ENCODE data around the gene RAPGEF4.
A peak's percentile ranks its signal among the peaks of the same experiment; 100 is the strongest.

RAPGEF4 gene

GRCh38 chr2:172708247-172708646, 27.4 kb upstream of the RAPGEF4 start:
- H3K9me3 ChIP-seq (ENCODE audit: control insufficient read depth in 5 of 5, low read length in 5 of 5), result no peaks in the 10 kb centered on the region
- no peak overlapping the region for H3K27ac ChIP-seq (ENCODE audit: low read depth, low read length)
- peaks cover 0 to 29% (median 20%) of the 10 kb centered on the region in 5 donors for H3K4me1 ChIP-seq (ENCODE audit: control insufficient read depth in 5 of 5, insufficient read depth in 5 of 5, low read length in 5 of 5)
- no peaks in the 10 kb centered on the region for H3K36me3 ChIP-seq (ENCODE audit: control insufficient read depth in 5 of 5, insufficient read depth in 5 of 5, low read length in 5 of 5)
- no peak overlapping the region for H3K9ac ChIP-seq (ENCODE audit: low read length in 5 of 5)
- H3K27me3 ChIP-seq (ENCODE audit: control insufficient read depth in 5 of 5, insufficient read depth in 4 of 5, low read length in 5 of 5), result peaks cover 0 to 8% (median 0%) of the 10 kb centered on the region in 5 donors
- no peak overlapping the region for H3K4me3 ChIP-seq (ENCODE audit: low read depth in 1 of 5, low read length in 5 of 5)

GRCh38 chr2:172709566-172710291, 25.9 kb upstream of the RAPGEF4 start:
- Histone ChIP-seq H3K27ac (ENCODE audit: low read depth, low read length) (no peak overlapping the region), H3K4me1 (ENCODE audit: control insufficient read depth in 5 of 5, insufficient read depth in 5 of 5, low read length in 5 of 5) (peaks cover 0 to 35% (median 27%) of the 10 kb centered on the region in 5 donors), H3K27me3 (ENCODE audit: control insufficient read depth in 5 of 5, insufficient read depth in 4 of 5, low read length in 5 of 5) (peaks cover 0 to 10% (median 0%) of the 10 kb centered on the region in 5 donors), H3K4me3 (ENCODE audit: low read depth in 1 of 5, low read length in 5 of 5) (no peak overlapping the region), H3K36me3 (ENCODE audit: control insufficient read depth in 5 of 5, insufficient read depth in 5 of 5, low read length in 5 of 5) (no peaks in the 10 kb centered on the region), H3K9ac (ENCODE audit: low read length in 5 of 5) (no peak overlapping the region), H3K9me3 (ENCODE audit: control insufficient read depth in 5 of 5, low read length in 5 of 5) (no peaks in the 10 kb centered on the region)

GRCh38 chr2:172710584-172711047, 25.0 kb upstream of the RAPGEF4 start:
- Histone ChIP-seq H3K4me3 (ENCODE audit: low read depth in 1 of 5, low read length in 5 of 5) (no peak overlapping the region), H3K9ac (ENCODE audit: low read length in 5 of 5) (no peak overlapping the region), H3K9me3 (ENCODE audit: control insufficient read depth in 5 of 5, low read length in 5 of 5) (no peaks in the 10 kb centered on the region), H3K27me3 (ENCODE audit: control insufficient read depth in 5 of 5, insufficient read depth in 4 of 5, low read length in 5 of 5) (peaks cover 0 to 10% (median 0%) of the 10 kb centered on the region in 5 donors), H3K36me3 (ENCODE audit: control insufficient read depth in 5 of 5, insufficient read depth in 5 of 5, low read length in 5 of 5) (no peaks in the 10 kb centered on the region), H3K27ac (ENCODE audit: low read depth, low read length) (no peak overlapping the region), H3K4me1 (ENCODE audit: control insufficient read depth in 5 of 5, insufficient read depth in 5 of 5, low read length in 5 of 5) (peaks cover 0 to 35% (median 27%) of the 10 kb centered on the region in 5 donors)

GRCh38 chr2:172711110-172711509, 24.5 kb upstream of the RAPGEF4 start:
- Histone ChIP-seq H3K4me1 (ENCODE audit: control insufficient read depth in 5 of 5, insufficient read depth in 5 of 5, low read length in 5 of 5) (peaks cover 0 to 35% (median 27%) of the 10 kb centered on the region in 5 donors), H3K9me3 (ENCODE audit: control insufficient read depth in 5 of 5, low read length in 5 of 5) (no peaks in the 10 kb centered on the region), H3K36me3 (ENCODE audit: control insufficient read depth in 5 of 5, insufficient read depth in 5 of 5, low read length in 5 of 5) (no peaks in the 10 kb centered on the region), H3K4me3 (ENCODE audit: low read depth in 1 of 5, low read length in 5 of 5) (no peak overlapping the region), H3K27me3 (ENCODE audit: control insufficient read depth in 5 of 5, insufficient read depth in 4 of 5, low read length in 5 of 5) (peaks cover 0 to 10% (median 0%) of the 10 kb centered on the region in 5 donors), H3K9ac (ENCODE audit: low read length in 5 of 5) (no peak overlapping the region), H3K27ac (ENCODE audit: low read depth, low read length) (peak overlapping the region; percentile 19)

- Histone ChIP-seq H3K9me3 (ENCODE audit: control insufficient read depth in 5 of 5, low read length in 5 of 5) (no peaks in the 10 kb centered on the region), H3K9ac (ENCODE audit: low read length in 5 of 5) (peak overlapping the region in 1 of 5 donors; percentile 49), H3K4me3 (ENCODE audit: low read depth in 1 of 5, low read length in 5 of 5) (peak overlapping the region in 1 of 5 donors; percentile 45), H3K27me3 (ENCODE audit: control insufficient read depth in 5 of 5, insufficient read depth in 4 of 5, low read length in 5 of 5) (peaks cover 0 to 4% (median 0%) of the 10 kb centered on the region in 5 donors), H3K27ac (ENCODE audit: low read depth, low read length) (no peak overlapping the region), H3K4me1 (ENCODE audit: control insufficient read depth in 5 of 5, insufficient read depth in 5 of 5, low read length in 5 of 5) (peaks cover 0 to 35% (median 27%) of the 10 kb centered on the region in 5 donors), H3K36me3 (ENCODE audit: control insufficient read depth in 5 of 5, insufficient read depth in 5 of 5, low read length in 5 of 5) (no peaks in the 10 kb centered on the region)
Observed at GRCh38 chr2:172712251-172712650, 23.4 kb upstream of the RAPGEF4 start.

GRCh38 chr2:172713365-172713875, 22.2 kb upstream of the RAPGEF4 start:
- no peak overlapping the region for H3K4me3 ChIP-seq (ENCODE audit: low read depth in 1 of 5, low read length in 5 of 5)
- peaks cover 0 to 35% (median 27%) of the 10 kb centered on the region in 5 donors for H3K4me1 ChIP-seq (ENCODE audit: control insufficient read depth in 5 of 5, insufficient read depth in 5 of 5, low read length in 5 of 5)
- H3K27ac ChIP-seq (ENCODE audit: low read depth, low read length), result no peak overlapping the region
- no peak overlapping the region for H3K9ac ChIP-seq (ENCODE audit: low read length in 5 of 5)
- peaks cover 0 to 4% (median 0%) of the 10 kb centered on the region in 5 donors for H3K27me3 ChIP-seq (ENCODE audit: control insufficient read depth in 5 of 5, insufficient read depth in 4 of 5, low read length in 5 of 5)
- H3K36me3 ChIP-seq (ENCODE audit: control insufficient read depth in 5 of 5, insufficient read depth in 5 of 5, low read length in 5 of 5), result no peaks in the 10 kb centered on the region
- H3K9me3 ChIP-seq (ENCODE audit: control insufficient read depth in 5 of 5, low read length in 5 of 5), result no peaks in the 10 kb centered on the region

GRCh38 chr2:172722481-172722880, 13.2 kb upstream of the RAPGEF4 start:
- H3K4me3 ChIP-seq (ENCODE audit: low read depth in 1 of 5, low read length in 5 of 5), result no peak overlapping the region
- peaks cover 0 to 3% (median 0%) of the 10 kb centered on the region in 5 donors for H3K9me3 ChIP-seq (ENCODE audit: control insufficient read depth in 5 of 5, low read length in 5 of 5)
- H3K4me1 ChIP-seq (ENCODE audit: control insufficient read depth in 5 of 5, insufficient read depth in 5 of 5, low read length in 5 of 5), result peaks cover 0 to 18% (median 8%) of the 10 kb centered on the region in 5 donors
- H3K9ac ChIP-seq (ENCODE audit: low read length in 5 of 5), result no peak overlapping the region
- H3K27me3 ChIP-seq (ENCODE audit: control insufficient read depth in 5 of 5, insufficient read depth in 4 of 5, low read length in 5 of 5), result no peaks in the 10 kb centered on the region
- no peaks in the 10 kb centered on the region for H3K36me3 ChIP-seq (ENCODE audit: control insufficient read depth in 5 of 5, insufficient read depth in 5 of 5, low read length in 5 of 5)
- no peak overlapping the region for H3K27ac ChIP-seq (ENCODE audit: low read depth, low read length)

- Histone ChIP-seq H3K4me1 (ENCODE audit: control insufficient read depth in 5 of 5, insufficient read depth in 5 of 5, low read length in 5 of 5) (peaks cover 0 to 18% (median 8%) of the 10 kb centered on the region in 5 donors), H3K27ac (ENCODE audit: low read depth, low read length) (no peak overlapping the region), H3K4me3 (ENCODE audit: low read depth in 1 of 5, low read length in 5 of 5) (no peak overlapping the region), H3K27me3 (ENCODE audit: control insufficient read depth in 5 of 5, insufficient read depth in 4 of 5, low read length in 5 of 5) (no peaks in the 10 kb centered on the region), H3K36me3 (ENCODE audit: control insufficient read depth in 5 of 5, insufficient read depth in 5 of 5, low read length in 5 of 5) (no peaks in the 10 kb centered on the region), H3K9me3 (ENCODE audit: control insufficient read depth in 5 of 5, low read length in 5 of 5) (peaks cover 0 to 3% (median 0%) of the 10 kb centered on the region in 5 donors), H3K9ac (ENCODE audit: low read length in 5 of 5) (no peak overlapping the region)
Observed at GRCh38 chr2:172723286-172723685, 12.4 kb upstream of the RAPGEF4 start.

- no peak overlapping the region for H3K9ac ChIP-seq (ENCODE audit: low read length in 5 of 5)
- H3K9me3 ChIP-seq (ENCODE audit: control insufficient read depth in 5 of 5, low read length in 5 of 5), result peaks cover 0 to 2% (median 0%) of the 10 kb centered on the region in 5 donors
- no peaks in the 10 kb centered on the region for H3K27me3 ChIP-seq (ENCODE audit: control insufficient read depth in 5 of 5, insufficient read depth in 4 of 5, low read length in 5 of 5)
- H3K4me1 ChIP-seq (ENCODE audit: control insufficient read depth in 5 of 5, insufficient read depth in 5 of 5, low read length in 5 of 5), result peaks cover 0 to 18% (median 8%) of the 10 kb centered on the region in 5 donors
- H3K27ac ChIP-seq (ENCODE audit: low read depth, low read length), result no peak overlapping the region
- H3K36me3 ChIP-seq (ENCODE audit: control insufficient read depth in 5 of 5, insufficient read depth in 5 of 5, low read length in 5 of 5), result no peaks in the 10 kb centered on the region
- no peak overlapping the region for H3K4me3 ChIP-seq (ENCODE audit: low read depth in 1 of 5, low read length in 5 of 5)
Observed at GRCh38 chr2:172724724-172725123, 10.9 kb upstream of the RAPGEF4 start.

- Histone ChIP-seq H3K36me3 (ENCODE audit: control insufficient read depth in 5 of 5, insufficient read depth in 5 of 5, low read length in 5 of 5) (no peaks in the 10 kb centered on the region), H3K4me1 (ENCODE audit: control insufficient read depth in 5 of 5, insufficient read depth in 5 of 5, low read length in 5 of 5) (peaks cover 0 to 18% (median 8%) of the 10 kb centered on the region in 5 donors), H3K4me3 (ENCODE audit: low read depth in 1 of 5, low read length in 5 of 5) (no peak overlapping the region), H3K27ac (ENCODE audit: low read depth, low read length) (no peak overlapping the region), H3K9ac (ENCODE audit: low read length in 5 of 5) (no peak overlapping the region), H3K27me3 (ENCODE audit: control insufficient read depth in 5 of 5, insufficient read depth in 4 of 5, low read length in 5 of 5) (no peaks in the 10 kb centered on the region), H3K9me3 (ENCODE audit: control insufficient read depth in 5 of 5, low read length in 5 of 5) (no peaks in the 10 kb centered on the region)
Observed at GRCh38 chr2:172725284-172725683, 10.4 kb upstream of the RAPGEF4 start.
